HepG2 (cell line): ENCODE measurements around the gene TAOK3. TPM values are rescaled to one million over a fixed set of nuclear protein-coding genes. Genes with fewer than 3 reads are reported as not detected.

ENCODE experiments used
- GABPA ChIP-seq, 2 experiments: IDR thresholded peaks; 2 replicates each; pipeline ENCODE4 v1.6.1; 2011 to 2016; ENCODE audit warnings: low read depth in 2 of 2, low read length in 1 of 2, missing biosample characterization in 1 of 2, missing genetic modification characterization in 1 of 2
- HNF4G ChIP-seq, 2 experiments: sonication (generic) in 1 of 2; formaldehyde crosslinking in 1 of 2; IDR thresholded peaks; 2 replicates each; pipeline versions ENCODE4 v1.4.0 to v1.6.1; 2011 to 2020; ENCODE audit warnings: borderline replicate concordance in 2 of 2, low read depth in 2 of 2, mild to moderate bottlenecking in 2 of 2, low read length in 1 of 2, missing genetic modification reagents in 1 of 2, moderate library complexity in 1 of 2
- JUNB ChIP-seq: sonication (generic); formaldehyde crosslinking; IDR thresholded peaks from 2 replicates; pipeline ENCODE4 v1.8.0; 2022; ENCODE audit warnings: missing genetic modification reagents, mild to moderate bottlenecking, borderline replicate concordance
- KAT7 ChIP-seq: IDR thresholded peaks from 2 replicates; pipeline ENCODE4 v1.6.1; 2018; ENCODE audit warnings: borderline replicate concordance, missing compliant biosample characterization
- POGZ ChIP-seq: sonication (generic); formaldehyde crosslinking; IDR thresholded peaks from 2 replicates; pipeline ENCODE4 v1.4.0; 2020; ENCODE audit warnings: mild to moderate bottlenecking, missing genetic modification reagents
- SMC3 ChIP-seq: IDR thresholded peaks from 2 replicates; pipeline ENCODE4 v1.6.1; 2011; ENCODE audit warnings: low read length, improper control_type of control experiment
- SYNCRIP ChIP-seq: fragments of 200-400 bp; formaldehyde crosslinking; IDR thresholded peaks from 2 replicates; pipeline ENCODE4 v1.6.1; 2018; ENCODE audit warnings: mild to moderate bottlenecking, low read depth, low read length; ENCODE audit not compliant: insufficient read depth
- USF2 ChIP-seq, 2 experiments: sonication (generic) in 1 of 2; formaldehyde crosslinking in 1 of 2; IDR thresholded peaks; 2 replicates each; pipeline versions ENCODE4 v1.5.1 to v1.6.1; 2011 to 2020; ENCODE audit warnings: borderline replicate concordance in 1 of 2, low read depth in 1 of 2, low read length in 1 of 2, mild to moderate bottlenecking in 1 of 2, missing genetic modification reagents in 1 of 2, moderate library complexity in 1 of 2
- ZBTB7B ChIP-seq: sonication (generic); formaldehyde crosslinking; IDR thresholded peaks from 2 replicates; pipeline ENCODE4 v1.4.0; 2020; ENCODE audit warnings: missing genetic modification reagents
- ZNF24 ChIP-seq: fragments of 450-650 bp; IDR thresholded peaks from 2 replicates; pipeline ENCODE4 v1.6.1; 2017; ENCODE audit warnings: antibody characterized with exemption, mild to moderate bottlenecking
- ZNF441 ChIP-seq: sonication (generic); formaldehyde crosslinking; IDR thresholded peaks from 2 replicates; pipeline ENCODE4 v1.7.0; 2021; ENCODE audit warnings: missing genetic modification reagents, borderline replicate concordance
- ZNF460 ChIP-seq: sonication (generic); formaldehyde crosslinking; IDR thresholded peaks from 2 replicates; pipeline ENCODE4 v1.5.1; 2020; ENCODE audit warnings: missing genetic modification reagents, mild to moderate bottlenecking, borderline replicate concordance
- ZNF616 ChIP-seq: sonication (generic); formaldehyde crosslinking; IDR thresholded peaks from 2 replicates; pipeline ENCODE4 v1.5.0; 2020; ENCODE audit warnings: low read depth, mild to moderate bottlenecking, missing genetic modification reagents
- ZNF670 ChIP-seq: sonication (generic); formaldehyde crosslinking; IDR thresholded peaks from 2 replicates; pipeline ENCODE4 v1.8.0; 2022; ENCODE audit warnings: mild to moderate bottlenecking, missing genetic modification reagents, borderline replicate concordance
- polyA plus RNA-seq, 8 experiments: library from polyadenylated mRNA; depleted of rRNA in 3 of 8; stranded (reverse) in 7 of 8; unstranded in 1 of 8; fragments of >200 nt; fragmentation: Illumina TruSeq in 4 of 8; extraction: Trizol in 4 of 8; gene quantifications; 2 replicates each; pipeline versions ENCODE4 v1.2.1 to v1.2.3, GENCODE V29; 2011 to 2016; ENCODE audit warnings: low read depth in 4 of 8, missing spikeins in 1 of 8, mixed read lengths in 1 of 8; ENCODE audit not compliant: insufficient read depth in 1 of 8
- total RNA-seq, 5 experiments: library from RNA; depleted of rRNA; stranded (reverse); fragments of >200 nt; fragmentation: Illumina TruSeq; extraction: Trizol; gene quantifications; 2 replicates each; pipeline ENCODE4 v1.2.3, GENCODE V29; 2016; ENCODE audit warnings: low read depth in 1 of 5
- TF ChIP-seq, protein P1 (sequence below): IDR thresholded peaks from 2 replicates; pipeline ENCODE4 v1.6.1; 2016; ENCODE audit warnings: low read depth, missing genetic modification reagents, missing compliant biosample characterization
- TF ChIP-seq, protein P2 (sequence below): sonication (generic); formaldehyde crosslinking; IDR thresholded peaks from 2 replicates; pipeline ENCODE4 v1.4.0; 2020; ENCODE audit warnings: missing genetic modification reagents
- TF ChIP-seq, protein P3 (sequence below): IDR thresholded peaks from 2 replicates; pipeline ENCODE4 v1.6.1; 2016; ENCODE audit warnings: missing compliant biosample characterization, missing genetic modification reagents, borderline replicate concordance

Gene TAOK3
- total and polyA plus RNA-seq, 2 of the 13 experiments (the other 11 are each of a cell fraction or from before 2014, with no cell fraction given): 10.4 to 12.3 TPM

GRCh38 chr12:118124333-118124874, 248.3 kb downstream of the TAOK3 start (continued):
- TF ChIP-seq, protein P1, sequence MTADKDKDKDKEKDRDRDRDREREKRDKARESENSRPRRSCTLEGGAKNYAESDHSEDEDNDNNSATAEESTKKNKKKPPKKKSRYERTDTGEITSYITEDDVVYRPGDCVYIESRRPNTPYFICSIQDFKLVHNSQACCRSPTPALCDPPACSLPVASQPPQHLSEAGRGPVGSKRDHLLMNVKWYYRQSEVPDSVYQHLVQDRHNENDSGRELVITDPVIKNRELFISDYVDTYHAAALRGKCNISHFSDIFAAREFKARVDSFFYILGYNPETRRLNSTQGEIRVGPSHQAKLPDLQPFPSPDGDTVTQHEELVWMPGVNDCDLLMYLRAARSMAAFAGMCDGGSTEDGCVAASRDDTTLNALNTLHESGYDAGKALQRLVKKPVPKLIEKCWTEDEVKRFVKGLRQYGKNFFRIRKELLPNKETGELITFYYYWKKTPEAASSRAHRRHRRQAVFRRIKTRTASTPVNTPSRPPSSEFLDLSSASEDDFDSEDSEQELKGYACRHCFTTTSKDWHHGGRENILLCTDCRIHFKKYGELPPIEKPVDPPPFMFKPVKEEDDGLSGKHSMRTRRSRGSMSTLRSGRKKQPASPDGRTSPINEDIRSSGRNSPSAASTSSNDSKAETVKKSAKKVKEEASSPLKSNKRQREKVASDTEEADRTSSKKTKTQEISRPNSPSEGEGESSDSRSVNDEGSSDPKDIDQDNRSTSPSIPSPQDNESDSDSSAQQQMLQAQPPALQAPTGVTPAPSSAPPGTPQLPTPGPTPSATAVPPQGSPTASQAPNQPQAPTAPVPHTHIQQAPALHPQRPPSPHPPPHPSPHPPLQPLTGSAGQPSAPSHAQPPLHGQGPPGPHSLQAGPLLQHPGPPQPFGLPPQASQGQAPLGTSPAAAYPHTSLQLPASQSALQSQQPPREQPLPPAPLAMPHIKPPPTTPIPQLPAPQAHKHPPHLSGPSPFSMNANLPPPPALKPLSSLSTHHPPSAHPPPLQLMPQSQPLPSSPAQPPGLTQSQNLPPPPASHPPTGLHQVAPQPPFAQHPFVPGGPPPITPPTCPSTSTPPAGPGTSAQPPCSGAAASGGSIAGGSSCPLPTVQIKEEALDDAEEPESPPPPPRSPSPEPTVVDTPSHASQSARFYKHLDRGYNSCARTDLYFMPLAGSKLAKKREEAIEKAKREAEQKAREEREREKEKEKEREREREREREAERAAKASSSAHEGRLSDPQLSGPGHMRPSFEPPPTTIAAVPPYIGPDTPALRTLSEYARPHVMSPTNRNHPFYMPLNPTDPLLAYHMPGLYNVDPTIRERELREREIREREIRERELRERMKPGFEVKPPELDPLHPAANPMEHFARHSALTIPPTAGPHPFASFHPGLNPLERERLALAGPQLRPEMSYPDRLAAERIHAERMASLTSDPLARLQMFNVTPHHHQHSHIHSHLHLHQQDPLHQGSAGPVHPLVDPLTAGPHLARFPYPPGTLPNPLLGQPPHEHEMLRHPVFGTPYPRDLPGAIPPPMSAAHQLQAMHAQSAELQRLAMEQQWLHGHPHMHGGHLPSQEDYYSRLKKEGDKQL (CRISPR knock-in tag): no peak
- no peak for TF ChIP-seq ZNF616 (CRISPR knock-in tag)
- TF ChIP-seq SYNCRIP: no peak
- no peak for TF ChIP-seq KAT7 (CRISPR knock-in tag)
- no peak for TF ChIP-seq ZNF441 (CRISPR knock-in tag)
- TF ChIP-seq ZNF460 (CRISPR knock-in tag): peak; percentile 70
- TF ChIP-seq POGZ (CRISPR knock-in tag): no peak
- TF ChIP-seq ZNF670 (CRISPR knock-in tag): no peak
- TF ChIP-seq GABPA (IDR thresholded peaks at IDR 0.05; ENCODE audit: low read depth, low read length): no peak
- TF ChIP-seq GABPA (CRISPR knock-in tag; IDR thresholded peaks at IDR 0.05; ENCODE audit: low read depth): peak; percentile 36; the same call in 1 of the 2 replicates
- TF ChIP-seq ZNF24: no peak
- TF ChIP-seq ZBTB7B (CRISPR knock-in tag): no peak
- no peak for TF ChIP-seq USF2 (IDR thresholded peaks at IDR 0.05; ENCODE audit: low read depth, low read length)
- no peak for TF ChIP-seq USF2 (CRISPR knock-in tag; IDR thresholded peaks at IDR 0.05; ENCODE audit: borderline replicate concordance)
- TF ChIP-seq JUNB (CRISPR knock-in tag): no peak
- TF ChIP-seq, protein P2, sequence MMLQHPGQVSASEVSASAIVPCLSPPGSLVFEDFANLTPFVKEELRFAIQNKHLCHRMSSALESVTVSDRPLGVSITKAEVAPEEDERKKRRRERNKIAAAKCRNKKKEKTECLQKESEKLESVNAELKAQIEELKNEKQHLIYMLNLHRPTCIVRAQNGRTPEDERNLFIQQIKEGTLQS (CRISPR knock-in tag): no peak
- no peak for TF ChIP-seq SMC3
- peak; percentile 69 for TF ChIP-seq HNF4G (IDR thresholded peaks at IDR 0.05; ENCODE audit: borderline replicate concordance, low read depth, low read length)
- no peak for TF ChIP-seq HNF4G (CRISPR knock-in tag; IDR thresholded peaks at IDR 0.05; ENCODE audit: borderline replicate concordance, low read depth)
- TF ChIP-seq, protein P3, sequence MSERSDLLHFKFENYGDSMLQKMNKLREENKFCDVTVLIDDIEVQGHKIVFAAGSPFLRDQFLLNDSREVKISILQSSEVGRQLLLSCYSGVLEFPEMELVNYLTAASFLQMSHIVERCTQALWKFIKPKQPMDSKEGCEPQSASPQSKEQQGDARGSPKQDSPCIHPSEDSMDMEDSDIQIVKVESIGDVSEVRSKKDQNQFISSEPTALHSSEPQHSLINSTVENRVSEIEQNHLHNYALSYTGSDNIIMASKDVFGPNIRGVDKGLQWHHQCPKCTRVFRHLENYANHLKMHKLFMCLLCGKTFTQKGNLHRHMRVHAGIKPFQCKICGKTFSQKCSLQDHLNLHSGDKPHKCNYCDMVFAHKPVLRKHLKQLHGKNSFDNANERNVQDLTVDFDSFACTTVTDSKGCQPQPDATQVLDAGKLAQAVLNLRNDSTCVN (CRISPR knock-in tag): no peak
